HL-60 (cell line): ENCODE results near the gene OR2M2.

ENCODE experiments used
- DNase-seq, 2 experiments: peaks; one replicate each; pipeline ENCODE4 v3.0.0-alpha.2; 2010 to 2020; ENCODE audit warnings: low read depth in 1 of 2, low spot score in 1 of 2
- H3K27ac ChIP-seq: fragments of 250-450 bp; sonication (Bioruptor Pico); replicated peaks from 2 replicates; pipeline ENCODE4 v1.5.1; 2020; ENCODE audit warnings: mild to moderate bottlenecking, moderate library complexity
- H3K27me3 ChIP-seq: fragments of 250-450 bp; sonication (Bioruptor Pico); 2 replicates; pipeline ENCODE4 v1.5.1; 2021; ENCODE audit warnings: mild to moderate bottlenecking, moderate library complexity; ENCODE audit not compliant: insufficient read depth, poor library complexity, severe bottlenecking
- H3K4me3 ChIP-seq: replicated peaks from 2 replicates; pipeline ENCODE4 v1.5.1; 2011; ENCODE audit warnings: mild to moderate bottlenecking, control low read depth, low read length; ENCODE audit not compliant: insufficient read depth
- CTCF ChIP-seq: IDR thresholded peaks from one replicate; pipeline ENCODE4 v1.5.1; 2011; ENCODE audit warnings: low read length, control low read depth, inconsistent platforms; ENCODE audit not compliant: insufficient read depth
- GABPA ChIP-seq: IDR thresholded peaks from 2 replicates; pipeline ENCODE4 v1.6.1; 2012; ENCODE audit warnings: low read depth
- POLR2AphosphoS5 ChIP-seq: IDR thresholded peaks from 2 replicates; pipeline ENCODE4 v1.6.1; 2012; ENCODE audit warnings: low read depth
- REST ChIP-seq: IDR thresholded peaks from 2 replicates; pipeline ENCODE4 v1.6.1; 2012; ENCODE audit warnings: low read depth; ENCODE audit not compliant: insufficient replicate concordance
- SPI1 ChIP-seq: IDR thresholded peaks from 2 replicates; pipeline ENCODE4 v1.6.1; 2012; ENCODE audit warnings: low read depth, mild to moderate bottlenecking, borderline replicate concordance

The OR2M2 gene

DNA sequence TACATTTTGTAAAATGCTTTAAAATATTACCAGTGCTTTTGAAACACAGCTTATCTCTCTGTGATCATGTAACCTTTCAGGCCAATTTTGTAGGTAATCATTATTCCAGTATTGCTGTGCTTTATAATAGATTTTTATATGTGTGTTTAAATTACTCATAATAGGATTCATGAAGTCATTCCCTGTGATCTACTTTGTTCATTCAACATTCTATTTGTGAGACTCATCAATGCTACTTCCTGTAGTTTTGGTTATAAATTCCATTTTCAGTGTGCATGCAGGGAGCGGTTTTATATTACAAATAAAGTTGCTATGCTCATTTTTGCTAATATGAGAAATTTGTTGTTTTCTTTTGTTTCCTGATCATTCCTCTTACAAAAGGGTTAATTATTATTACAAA, 33.8 kb upstream of the OR2M2 start:
- H3K27ac ChIP-seq = no peak overlapping the region
- no peak for DNase-seq
- no peaks in the 10 kb centered on the region for H3K27me3 ChIP-seq
- no peak for TF ChIP-seq REST
- no peak for TF ChIP-seq POLR2AphosphoS5
- no peak for TF ChIP-seq CTCF
- TF ChIP-seq GABPA = no peak
- TF ChIP-seq SPI1 = no peak
- no peak overlapping the region for H3K4me3 ChIP-seq

GRCh38 chr1:248143311-248143710, 31.3 kb upstream of the OR2M2 start:
- H3K4me3 ChIP-seq = no peak overlapping the region
- DNase-seq = no peak
- no peak overlapping the region for H3K27ac ChIP-seq
- no peaks in the 10 kb centered on the region for H3K27me3 ChIP-seq
- TF ChIP-seq CTCF (no peak), REST (no peak), GABPA (no peak), SPI1 (no peak), POLR2AphosphoS5 (no peak)

GRCh38 chr1:248144513-248145198, 30.0 kb upstream of the OR2M2 start, which contains the start of gene OR2M5:
TSS of gene OR2M5 (plus strand) at chr1:248145148. CDS start at chr1:248145148, 0 bp downstream.
- no peak for DNase-seq
- Histone ChIP-seq H3K27ac (no peak within 1 kb of the TSS), H3K27me3 (no peaks in the 10 kb centered on the region), H3K4me3 (no peak within 1 kb of the TSS)
- TF ChIP-seq GABPA (no peak), CTCF (no peak), POLR2AphosphoS5 (no peak)
